ENCODE data around the gene SLC26A6.

Gene SLC26A6

GRCh38 chr3:48628277-48629017, 6.8 kb downstream of the SLC26A6 start:
- ChIA-PET POLR2A (interaction anchor here (1.7 kb wide), 1 partner anchor 18 kb away, joined by 4 read pairs; the partner anchor contains the start of gene UQCRC1), CTCF (no interaction called here)
- no peak for DNase-seq (ENCODE audit: extremely low spot score)
- no peak for TF ChIP-seq HDGF (IDR thresholded peaks at IDR 0.05; ENCODE audit: borderline replicate concordance)
- TF ChIP-seq LEF1 (IDR thresholded peaks at IDR 0.05; ENCODE audit: borderline replicate concordance): no peak
- TF ChIP-seq FOXK2 (IDR thresholded peaks at IDR 0.05): no peak
- TF ChIP-seq NFRKB (IDR thresholded peaks at IDR 0.05): no peak
- no peak for TF ChIP-seq SUZ12 (IDR thresholded peaks at IDR 0.05)
- no peak for TF ChIP-seq BHLHE40 (IDR thresholded peaks at IDR 0.05; ENCODE audit: borderline replicate concordance)
- no peak for TF ChIP-seq TARDBP (IDR thresholded peaks at IDR 0.05)
- no peak for TF ChIP-seq CTBP1 (IDR thresholded peaks at IDR 0.05; ENCODE audit: borderline replicate concordance)
- TF ChIP-seq SP1 (IDR thresholded peaks at IDR 0.05): no peak
- no peak for TF ChIP-seq PKNOX1 (IDR thresholded peaks at IDR 0.05)
- TF ChIP-seq ARNT (IDR thresholded peaks at IDR 0.05): no peak
- TF ChIP-seq L3MBTL2 (conservative IDR thresholded peaks at IDR 0.05): no peak
- TF ChIP-seq FOXA1 (IDR thresholded peaks at IDR 0.05): no peak
- TF ChIP-seq ELF4 (IDR thresholded peaks at IDR 0.05): no peak

- DNase-seq (ENCODE audit: extremely low spot score): no peak
- ChIA-PET POLR2A (interaction anchor here (1.0 to 1.8 kb wide), 3 partner anchors 10 to 179 kb away, joined by 3 to 10 read pairs (median 4); partner anchors contain the start of genes ATRIP, SLC26A6 and UQCRC1), CTCF (no interaction called here)
- TF ChIP-seq FOXA1 (IDR thresholded peaks at IDR 0.05): no peak
- TF ChIP-seq NFRKB (IDR thresholded peaks at IDR 0.05): no peak
- TF ChIP-seq PKNOX1 (IDR thresholded peaks at IDR 0.05): no peak
- TF ChIP-seq FOXM1 (IDR thresholded peaks at IDR 0.05; ENCODE audit: borderline replicate concordance): no peak
- no peak for TF ChIP-seq CTBP1 (IDR thresholded peaks at IDR 0.05; ENCODE audit: borderline replicate concordance)
These were observed 9.7 kb downstream of the SLC26A6 start for GRCh38 chr3:48625600-48625999.

GRCh38 chr3:48624767-48625166, 10.5 kb downstream of the SLC26A6 start:
- CTCF ChIA-PET: interaction anchor here (1.4 kb wide), 1 partner anchor 12 kb away, joined by 3 read pairs; no protein-coding TSS in a partner anchor
- DNase-seq (ENCODE audit: extremely low spot score): no peak
- POLR2A ChIA-PET: interaction anchor here (1.0 to 1.8 kb wide), 4 partner anchors 10 to 178 kb away, joined by 3 to 10 read pairs (median 4); partner anchors contain the start of genes ATRIP, SLC26A6 and UQCRC1
- TF ChIP-seq HDGF (IDR thresholded peaks at IDR 0.05; ENCODE audit: borderline replicate concordance) (no peak), SUZ12 (IDR thresholded peaks at IDR 0.05) (no peak), L3MBTL2 (conservative IDR thresholded peaks at IDR 0.05) (no peak), BHLHE40 (IDR thresholded peaks at IDR 0.05; ENCODE audit: borderline replicate concordance) (no peak), ELF4 (IDR thresholded peaks at IDR 0.05) (no peak), NFRKB (IDR thresholded peaks at IDR 0.05) (no peak), FOXK2 (IDR thresholded peaks at IDR 0.05) (no peak), ARNT (IDR thresholded peaks at IDR 0.05) (no peak), CTBP1 (IDR thresholded peaks at IDR 0.05; ENCODE audit: borderline replicate concordance) (no peak), FOXM1 (IDR thresholded peaks at IDR 0.05; ENCODE audit: borderline replicate concordance) (no peak), LEF1 (IDR thresholded peaks at IDR 0.05; ENCODE audit: borderline replicate concordance) (no peak), SP1 (IDR thresholded peaks at IDR 0.05) (no peak), PKNOX1 (IDR thresholded peaks at IDR 0.05) (no peak), TARDBP (IDR thresholded peaks at IDR 0.05) (no peak), FOXA1 (IDR thresholded peaks at IDR 0.05) (no peak), ZNF384 (IDR thresholded peaks at IDR 0.05) (no peak)

GRCh38 chr3:48623851-48624547, 11.3 kb downstream of the SLC26A6 start:
- TF ChIP-seq CTBP1 (IDR thresholded peaks at IDR 0.05; ENCODE audit: borderline replicate concordance): no peak
- TF ChIP-seq ARNT (IDR thresholded peaks at IDR 0.05): no peak
- no peak for TF ChIP-seq FOXM1 (IDR thresholded peaks at IDR 0.05; ENCODE audit: borderline replicate concordance)
- TF ChIP-seq ELF4 (IDR thresholded peaks at IDR 0.05): no peak
- no peak for TF ChIP-seq LEF1 (IDR thresholded peaks at IDR 0.05; ENCODE audit: borderline replicate concordance)
- TF ChIP-seq SP1 (IDR thresholded peaks at IDR 0.05): no peak
- TF ChIP-seq FOXK2 (IDR thresholded peaks at IDR 0.05): no peak
- CTCF ChIA-PET: interaction anchor here (0.9 to 1.4 kb wide), 2 partner anchors 13 to 14 kb away, joined by 3 to 4 read pairs; partner anchors contain the start of gene UQCRC1
- no peak for DNase-seq (ENCODE audit: extremely low spot score)
- POLR2A ChIA-PET: interaction anchor here (0.7 to 1.6 kb wide), 4 partner anchors 9 to 818 kb away, joined by 3 read pairs; partner anchors contain the start of gene SLC26A6

- ChIA-PET POLR2A (interaction anchor here (0.8 kb wide), 1 partner anchor 12 kb away, joined by 3 read pairs; the partner anchor contains the start of gene UQCRC1), CTCF (no interaction called here)
- DNase-seq (ENCODE audit: extremely low spot score): no peak
- TF ChIP-seq ELF4 (IDR thresholded peaks at IDR 0.05) (no peak), L3MBTL2 (conservative IDR thresholded peaks at IDR 0.05) (no peak), BHLHE40 (IDR thresholded peaks at IDR 0.05; ENCODE audit: borderline replicate concordance) (no peak)
These were observed 13.8 kb downstream of the SLC26A6 start, which contains the start of gene TMEM89 for GRCh38 chr3:48621461-48621869. TMEM89 (minus strand) TSS chr3:48621769; CDS start chr3:48621756, 13 bp downstream.

All from HEK293T (cell line).